NCI-H2081 (cell line): ENCODE measurements around the gene UBE2Q2.

ENCODE experiments used
- DNase-seq, 2 experiments: peaks; one replicate each; lab custom pipeline; 2025; lab: John Stamatoyannopoulos, UW

UBE2Q2 gene

DNA sequence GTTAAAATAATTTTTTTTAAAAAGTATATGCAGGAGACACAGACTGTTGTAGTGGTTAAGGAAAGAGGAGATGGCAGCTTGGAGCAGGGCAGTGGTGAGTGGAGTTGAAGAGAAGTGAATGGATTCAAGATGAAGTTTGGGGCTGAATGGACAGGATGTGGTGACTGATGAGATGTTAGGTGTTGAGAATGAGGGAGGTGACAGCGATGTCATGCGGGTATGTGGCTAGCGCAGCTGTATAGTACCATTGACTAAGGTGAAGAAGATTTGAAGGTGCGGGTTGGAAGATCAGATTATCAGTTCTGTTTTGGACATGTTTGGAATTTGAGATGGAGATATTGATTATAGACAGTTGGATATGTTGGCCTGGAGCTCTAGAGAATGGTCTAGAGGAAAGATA lies 80.5 kb downstream of the UBE2Q2 start:
- DNase-seq = no peak

DNA sequence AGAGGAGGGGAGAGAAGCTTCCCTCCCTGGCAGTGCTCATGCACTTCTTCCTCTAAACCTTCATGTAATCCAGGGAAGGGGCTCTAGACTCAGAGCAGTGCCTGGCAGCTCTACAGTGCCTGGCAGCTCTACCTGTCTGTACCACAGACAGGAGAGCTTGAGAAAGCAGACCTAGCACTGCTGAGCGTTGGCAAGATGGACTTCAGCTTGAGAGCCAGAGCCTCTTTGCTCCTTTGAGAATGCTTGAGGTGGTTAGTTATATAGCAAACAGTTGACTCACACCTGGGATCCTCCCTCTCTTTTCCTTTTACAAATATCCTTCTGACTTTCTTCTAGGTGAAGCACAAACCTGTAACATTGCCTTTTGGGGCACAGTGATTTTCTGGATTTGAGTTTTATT lies 81.3 kb downstream of the UBE2Q2 start:
- no peak for DNase-seq

DNA sequence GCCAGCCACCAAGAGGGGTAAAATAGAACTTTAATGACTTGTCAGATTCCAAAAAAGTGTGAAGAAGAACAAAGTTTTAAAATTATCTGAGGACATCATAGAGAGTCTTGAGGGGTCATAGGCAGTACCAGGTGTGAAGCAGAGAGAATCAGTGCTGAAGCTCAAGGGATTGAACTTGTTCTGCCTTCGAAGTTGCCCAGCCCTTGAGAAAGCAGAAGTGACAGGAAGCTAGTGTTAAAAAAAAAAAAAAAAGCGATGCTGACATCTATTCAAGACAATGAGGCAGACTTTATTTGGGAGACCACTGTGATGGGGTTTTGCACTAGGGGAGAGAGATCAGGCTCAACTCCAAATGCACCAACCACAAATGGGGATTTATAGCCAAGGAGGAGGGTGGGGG lies 82.2 kb downstream of the UBE2Q2 start:
- no peak for DNase-seq

DNA sequence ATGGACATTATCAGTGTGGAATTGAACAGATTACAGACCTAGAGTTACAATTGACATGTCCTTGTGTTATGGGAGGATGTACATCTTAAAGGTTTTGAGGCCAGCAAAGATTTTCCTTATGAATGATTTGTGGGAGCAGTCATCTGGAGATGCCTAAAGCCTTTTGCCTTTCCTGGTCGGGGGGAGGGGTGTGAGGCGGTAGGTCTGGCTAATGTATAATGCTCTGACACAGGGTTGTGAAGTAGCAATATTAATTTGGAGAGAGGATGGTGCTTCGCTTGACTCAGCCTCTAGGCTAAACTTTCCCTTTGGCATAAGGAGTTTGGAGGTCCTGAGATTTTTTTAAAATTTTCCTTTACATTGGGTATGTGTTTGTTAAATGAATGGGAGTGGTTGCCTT lies 83.7 kb downstream of the UBE2Q2 start:
- DNase-seq = no peak

DNA sequence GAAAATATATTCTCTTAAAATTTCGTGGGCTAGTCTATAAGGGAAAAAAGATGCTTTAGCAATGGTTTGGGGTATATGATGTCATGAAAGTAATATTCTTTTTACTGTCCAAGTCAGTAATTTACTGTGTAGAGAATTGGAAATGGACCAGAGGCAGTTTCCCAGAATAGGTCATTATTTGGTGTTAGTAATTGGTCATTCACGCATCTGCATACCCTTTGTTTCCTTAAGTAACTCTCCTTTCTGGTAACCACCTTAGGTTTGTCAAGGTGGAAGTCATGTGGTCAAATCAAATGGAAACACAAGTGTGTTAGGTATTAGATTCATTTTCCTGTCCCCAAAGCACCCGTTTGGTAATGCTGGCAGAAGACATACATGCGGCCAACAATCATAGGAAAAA lies 84.4 kb downstream of the UBE2Q2 start:
- DNase-seq = no peak

- DNase-seq = no peak
Observed at GRCh38 chr15:75928680-75929608, 85.7 kb downstream of the UBE2Q2 start.

- DNase-seq = no peak
Observed at GRCh38 chr15:75929799-75930565, 86.7 kb downstream of the UBE2Q2 start.

GRCh38 chr15:75930866-75931265 lies 87.6 kb downstream of the UBE2Q2 start:
- no peak for DNase-seq

DNA sequence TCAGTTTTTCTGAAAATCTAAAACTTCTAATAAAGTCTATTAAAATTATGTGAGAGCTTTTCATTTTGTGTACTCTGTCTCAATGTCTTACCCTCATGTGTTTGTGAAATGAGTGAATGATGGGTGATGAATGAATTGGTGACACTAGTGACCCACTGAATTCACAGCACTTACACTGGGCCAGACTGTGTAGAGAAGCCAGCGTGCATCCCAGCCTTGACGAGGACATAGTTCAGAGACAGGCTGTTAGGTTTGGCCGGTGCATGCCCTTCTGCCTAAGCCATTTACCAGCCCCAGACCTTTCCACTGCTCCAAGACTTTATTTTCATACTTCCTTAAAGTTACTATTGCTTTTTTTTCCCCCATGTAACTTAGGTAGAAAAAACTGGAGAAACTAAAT lies 99.2 kb downstream of the UBE2Q2 start:
- no peak for DNase-seq

DNA sequence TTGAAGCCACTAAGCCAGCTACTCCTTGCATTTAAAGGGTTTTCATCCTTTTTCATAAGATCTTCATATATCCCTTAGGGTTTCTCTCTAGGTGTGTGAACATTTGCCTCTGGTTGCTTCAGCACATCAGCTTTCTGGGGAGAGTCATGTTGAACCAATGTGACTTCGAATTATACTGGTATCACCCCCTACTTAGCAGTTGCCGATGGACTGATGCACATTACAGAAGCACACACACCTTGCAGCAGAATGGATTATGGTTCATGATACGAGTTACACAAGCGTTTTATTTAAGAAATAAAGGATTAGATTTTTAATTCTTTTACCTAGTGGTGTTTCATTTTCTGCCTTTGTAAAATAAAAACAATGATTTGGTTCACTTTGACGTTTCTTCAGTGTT lies 100.0 kb downstream of the UBE2Q2 start:
- no peak for DNase-seq

DNA sequence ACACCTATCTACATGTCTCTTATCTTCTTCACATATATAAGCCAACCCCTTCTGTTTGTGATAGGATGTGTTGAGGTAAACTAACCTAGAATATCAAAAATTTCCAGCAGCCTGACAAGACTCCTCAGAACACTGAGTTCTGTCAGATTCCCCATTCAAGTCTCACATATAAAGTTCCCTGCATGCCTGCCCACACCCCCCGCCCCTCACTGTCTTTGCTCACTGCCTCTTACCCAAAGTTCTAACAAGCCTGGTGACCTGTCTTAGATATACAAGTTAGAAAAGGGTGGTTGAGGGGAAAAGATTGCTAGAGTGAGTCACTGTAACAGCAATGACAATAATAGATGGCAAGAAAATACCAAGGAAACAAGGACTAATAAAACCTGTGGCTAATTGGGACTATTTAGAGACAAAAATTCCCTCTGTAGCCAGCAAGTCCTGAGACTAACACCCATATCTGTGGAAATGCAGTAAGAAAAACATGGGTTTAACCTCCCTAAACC lies 100.5 kb downstream of the UBE2Q2 start:
- no peak for DNase-seq

- DNase-seq = no peak
Observed at GRCh38 chr15:75945953-75946352, 102.7 kb downstream of the UBE2Q2 start.

DNA sequence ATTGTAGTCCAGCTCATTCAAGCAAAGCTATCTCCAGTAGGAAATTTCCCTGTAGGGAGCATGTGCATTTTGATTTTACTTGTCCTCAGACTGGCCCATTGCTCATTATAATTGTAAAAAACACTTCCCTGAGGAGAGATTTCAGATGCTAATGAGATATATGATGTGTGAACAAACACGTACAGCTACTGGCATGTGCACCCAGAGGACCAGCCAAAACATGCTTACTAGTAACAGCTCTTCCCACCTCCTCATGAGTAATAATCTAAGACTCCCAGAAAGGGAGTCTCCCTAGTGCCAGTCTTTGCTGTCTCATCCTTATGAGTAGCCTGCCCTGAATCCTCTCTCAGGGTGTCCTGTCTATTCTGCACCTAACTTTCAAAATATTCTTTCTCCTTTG lies 103.8 kb downstream of the UBE2Q2 start:
- DNase-seq = no peak

- no peak for DNase-seq
Observed at GRCh38 chr15:75948761-75949296, 105.6 kb downstream of the UBE2Q2 start.
